G401 (cell line): Measurements from ENCODE around the gene CCNG1. TPM values are rescaled to one million over a fixed set of nuclear protein-coding genes. Genes with fewer than 3 reads are reported as not detected.
"Not testable (repeated sequence)": the region's sequence is repeated elsewhere in the genome, so short reads cannot be mapped to it uniquely, and the experiment has no call there.

Experiments used
- DNase-seq: peaks from one replicate; pipeline ENCODE4 v3.0.0-alpha.2; 2015; ENCODE audit warnings: low spot score
- in situ Hi-C: cut with HindIII; loops from 2 replicates; pipeline ENCODE4 v1.10.0; 2016; ENCODE audit warnings: low sequenced_read_pairs, mixed read lengths
- total RNA-seq: library from RNA; depleted of rRNA; stranded (reverse); fragments of >200 nt; shearing (Covaris generic); gene quantifications from 2 replicates; pipeline ENCODE4 v1.2.3, GENCODE V29; 2014

The CCNG1 gene
- total RNA-seq, 1 experiment from 2014 or later, result 554 TPM

- in situ Hi-C loops, result no loop called here
- no peak for DNase-seq
These were observed 435 bp upstream of the CCNG1 start for GRCh38 chr5:163437011-163437308.

DNA sequence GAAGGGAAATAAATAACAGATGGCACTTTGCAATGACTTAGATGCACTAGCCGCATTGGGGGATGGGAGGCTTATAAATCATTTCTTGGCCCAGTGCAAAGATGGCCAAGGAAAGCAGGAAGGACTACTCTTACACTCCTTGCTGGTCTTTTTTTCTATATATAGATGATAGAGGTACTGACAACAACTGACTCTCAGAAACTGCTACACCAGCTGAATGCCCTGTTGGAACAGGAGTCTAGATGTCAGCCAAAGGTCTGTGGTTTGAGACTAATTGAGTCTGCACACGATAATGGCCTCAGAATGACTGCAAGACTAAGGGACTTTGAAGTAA lies 1.7 kb downstream of the CCNG1 start:
- in situ Hi-C loops, result no loop called here
- peak; percentile 33 for DNase-seq

DNA sequence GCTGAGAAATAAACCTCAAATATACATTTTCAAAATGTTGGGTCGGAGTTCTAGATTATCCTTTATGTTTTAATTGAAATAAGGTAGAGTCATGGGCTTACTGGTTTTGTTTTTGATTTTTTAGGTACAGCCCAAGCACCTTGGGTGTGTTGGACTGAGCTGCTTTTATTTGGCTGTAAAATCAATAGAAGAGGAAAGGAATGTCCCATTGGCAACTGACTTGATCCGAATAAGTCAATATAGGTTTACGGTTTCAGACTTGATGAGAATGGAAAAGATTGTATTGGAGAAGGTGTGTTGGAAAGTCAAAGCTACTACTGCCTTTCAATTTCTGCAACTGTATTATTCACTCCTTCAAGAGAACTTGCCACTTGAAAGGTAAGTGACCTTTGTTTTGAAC lies 3.6 kb downstream of the CCNG1 start:
- no peak for DNase-seq
- in situ Hi-C loops, result no loop called here

DNA sequence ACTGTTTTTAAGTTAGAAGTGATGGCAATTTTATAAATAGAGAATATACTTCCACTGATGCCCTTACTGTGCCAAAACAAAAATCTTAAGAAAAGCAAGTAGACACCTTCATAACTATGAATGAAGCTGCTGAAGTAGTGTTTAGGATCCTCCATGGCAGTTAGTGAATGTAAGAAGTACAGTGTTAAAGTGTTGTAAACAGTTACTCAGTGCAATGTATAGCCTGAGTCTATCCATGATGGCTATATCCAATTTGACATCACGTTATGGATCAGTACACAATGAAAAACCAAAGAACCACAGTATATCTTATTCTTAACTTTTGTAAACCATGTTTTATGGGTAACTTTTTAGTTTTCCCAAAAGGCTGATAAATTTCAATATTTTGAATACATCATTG lies 7.1 kb downstream of the CCNG1 start:
- in situ Hi-C loops, result no loop called here
- no peak for DNase-seq

- no peak for DNase-seq
- in situ Hi-C loops, result no loop called here
These were observed 8.0 kb downstream of the CCNG1 start for GRCh38 chr5:163445345-163445744.

- no peak for DNase-seq
- in situ Hi-C loops, result no loop called here
These were observed 9.8 kb downstream of the CCNG1 start for GRCh38 chr5:163447191-163447590.

DNA sequence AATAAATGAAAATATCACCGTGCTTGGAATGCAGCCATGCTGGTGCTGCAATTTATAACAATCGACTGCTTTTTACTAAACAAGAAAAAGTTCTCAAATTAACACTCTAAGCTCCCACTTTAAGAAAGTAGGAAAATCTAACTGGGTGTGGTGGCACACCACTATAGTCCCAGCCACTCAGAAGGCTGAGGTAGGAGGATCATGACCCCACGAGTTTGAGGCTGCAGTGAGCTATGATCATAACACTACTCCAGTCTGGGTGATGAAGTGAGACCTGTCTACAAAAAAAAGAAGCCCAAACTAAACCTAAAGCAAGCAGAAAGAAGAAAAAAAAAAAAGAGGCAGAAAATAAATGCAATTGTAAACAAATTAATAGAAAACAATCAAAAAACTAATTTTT lies 10.5 kb downstream of the CCNG1 start:
- in situ Hi-C loops, result no loop called here
- DNase-seq, result no peak

- no peak for DNase-seq
- in situ Hi-C loops, result no loop called here
These were observed 11.1 kb downstream of the CCNG1 start for GRCh38 chr5:163448491-163448890.

DNA sequence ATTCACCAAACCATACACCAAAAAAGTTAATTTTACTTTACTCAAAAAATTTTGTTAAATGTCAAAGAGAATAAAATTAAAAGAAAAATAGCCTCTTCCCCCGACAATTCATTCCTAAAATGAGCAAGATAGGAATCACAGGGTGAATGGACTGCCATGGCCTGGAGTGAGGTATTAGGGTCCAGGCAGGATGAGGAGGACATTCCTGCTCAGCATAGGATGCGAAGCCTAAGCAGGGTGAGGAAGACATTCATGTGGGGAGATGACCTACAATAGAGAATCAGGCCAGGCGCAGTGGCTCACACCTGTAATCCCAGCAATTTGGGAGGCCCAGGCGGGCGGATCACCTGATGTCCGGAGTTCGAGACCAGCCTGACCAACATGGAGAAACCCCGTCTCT lies 14.1 kb downstream of the CCNG1 start:
- in situ Hi-C loops, result no loop called here
- no peak for DNase-seq

DNA sequence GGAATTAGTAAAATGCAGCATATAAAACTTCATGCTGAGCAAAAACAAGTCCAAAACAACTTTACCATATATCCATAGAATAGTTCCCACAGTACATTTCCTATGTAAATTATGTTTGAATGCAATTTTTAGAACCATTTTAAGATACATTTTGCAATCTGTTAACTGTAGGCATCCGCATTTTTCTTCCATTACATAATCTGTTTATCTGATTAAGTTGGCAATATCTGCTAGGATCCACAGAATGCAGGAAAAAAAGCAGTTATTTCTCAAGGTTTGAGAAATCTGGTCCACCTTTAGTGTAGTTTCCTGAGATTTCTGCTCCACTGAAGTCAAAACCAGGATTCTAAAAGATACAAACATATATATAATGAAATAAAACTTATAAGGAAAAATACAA lies 16.3 kb downstream of the CCNG1 start:
- DNase-seq, result no peak
- in situ Hi-C loops, result no loop called here

GRCh38 chr5:163455406-163455805 lies 18.0 kb downstream of the CCNG1 start:
- DNase-seq, in situ Hi-C loops: not testable (repeated sequence)

GRCh38 chr5:163456029-163456589 lies 18.7 kb downstream of the CCNG1 start:
- in situ Hi-C loops, result no loop called here

DNA sequence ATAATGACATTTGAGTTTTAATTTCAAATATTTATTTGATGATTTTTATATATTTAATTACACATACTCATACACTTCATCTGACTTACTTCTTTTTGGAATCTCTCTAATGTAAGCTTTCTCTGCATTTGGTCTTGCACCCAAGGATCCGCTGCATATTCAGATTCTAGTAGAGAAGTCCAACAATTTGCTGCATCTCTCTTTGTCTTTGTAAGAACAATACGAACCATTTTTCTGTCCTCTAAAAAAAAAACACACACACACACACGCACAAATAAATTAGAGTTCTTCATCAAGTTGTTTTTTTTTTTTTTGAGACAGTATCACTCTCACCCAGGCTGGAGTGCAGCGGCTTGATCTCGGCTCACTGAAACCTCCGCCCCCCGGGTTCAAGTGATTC lies 19.4 kb downstream of the CCNG1 start:
- DNase-seq, result no peak
- in situ Hi-C loops, result no loop called here

More at GRCh38 chr5:163456029-163456589, 18.7 kb downstream of the CCNG1 start:
- DNase-seq, result no peak

DNA sequence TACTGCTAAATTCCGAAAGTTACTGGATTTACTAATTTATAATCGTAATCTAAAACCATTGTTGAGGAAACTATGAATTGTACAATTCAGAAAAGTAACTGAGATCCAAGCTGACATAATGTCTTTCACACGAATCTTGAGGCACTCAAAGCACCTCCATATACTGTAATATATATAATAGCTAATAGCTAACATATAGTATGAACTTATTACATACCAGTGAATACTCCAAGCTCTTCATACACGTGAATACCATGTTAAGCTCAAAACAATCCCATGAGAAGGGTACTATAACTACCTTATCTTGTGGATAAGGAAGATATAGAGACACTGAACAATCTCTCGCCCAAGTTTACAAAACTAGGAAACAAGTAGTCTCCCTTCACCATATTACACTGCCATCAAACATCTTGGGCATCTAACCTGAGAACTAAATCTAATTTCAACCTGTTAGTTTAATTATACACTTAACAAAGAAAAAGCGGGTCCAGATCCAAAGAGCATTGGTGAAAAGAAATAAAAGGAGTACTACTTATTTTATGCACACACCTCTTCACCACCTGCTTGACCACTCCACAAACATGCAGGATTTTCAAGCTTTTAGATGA lies 21.5 kb downstream of the CCNG1 start:
- DNase-seq, result peak; percentile 11
- in situ Hi-C loops, result no loop called here

DNA sequence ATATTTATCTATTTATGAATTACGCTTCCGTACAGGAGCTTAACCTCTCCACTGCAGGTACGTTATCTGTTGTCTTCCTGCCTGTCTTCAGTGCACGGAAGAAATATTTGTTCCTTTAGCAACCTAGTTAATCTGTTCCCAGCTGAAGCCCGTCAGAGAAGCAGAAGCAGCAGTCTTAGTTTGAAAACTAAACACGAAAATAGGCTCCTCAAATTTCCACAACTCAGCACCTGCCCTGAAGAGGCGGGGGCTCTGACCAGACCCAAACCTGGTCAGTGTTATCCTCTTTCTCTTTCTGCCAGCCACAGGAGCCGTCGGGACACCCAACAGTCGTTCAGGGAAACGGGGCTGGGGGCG lies 22.0 kb downstream of the CCNG1 start:
- DNase-seq, result no peak
- in situ Hi-C loops, result no loop called here

GRCh38 chr5:163459819-163460561 lies 22.6 kb downstream of the CCNG1 start, which contains the start of gene NUDCD2:
Gene NUDCD2, minus strand, starts transcription at chr5:163460102. Its CDS starts 52 bp downstream, at chr5:163460050.
- in situ Hi-C loops, result no loop called here
- DNase-seq, result peak; percentile 99

- DNase-seq, result peak; percentile 53
- in situ Hi-C loops, result no loop called here
These were observed 23.3 kb downstream of the CCNG1 start, which contains the start of gene HMMR for GRCh38 chr5:163460562-163461171. Gene HMMR, plus strand, starts transcription at chr5:163460632. Its CDS starts 61 bp downstream, at chr5:163460693.

DNA sequence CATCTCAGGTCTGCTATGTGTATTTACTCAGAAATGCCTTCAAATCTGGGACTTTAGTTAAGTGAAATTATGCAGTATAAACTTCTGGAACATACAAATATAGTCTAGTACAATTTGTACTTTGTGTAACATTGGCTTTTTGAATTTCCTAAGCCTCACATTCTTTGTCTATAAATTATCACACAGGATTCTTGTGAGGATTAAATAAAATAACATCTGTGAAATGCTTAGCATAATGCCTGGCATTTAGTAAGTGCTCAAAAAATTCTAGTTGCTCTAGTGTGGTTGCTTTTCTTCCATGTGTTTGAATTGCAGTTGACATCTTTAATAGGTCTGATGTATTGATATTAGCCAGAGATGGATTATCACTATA lies 25.7 kb downstream of the CCNG1 start:
- in situ Hi-C loops, result no loop called here
- DNase-seq, result no peak

DNA sequence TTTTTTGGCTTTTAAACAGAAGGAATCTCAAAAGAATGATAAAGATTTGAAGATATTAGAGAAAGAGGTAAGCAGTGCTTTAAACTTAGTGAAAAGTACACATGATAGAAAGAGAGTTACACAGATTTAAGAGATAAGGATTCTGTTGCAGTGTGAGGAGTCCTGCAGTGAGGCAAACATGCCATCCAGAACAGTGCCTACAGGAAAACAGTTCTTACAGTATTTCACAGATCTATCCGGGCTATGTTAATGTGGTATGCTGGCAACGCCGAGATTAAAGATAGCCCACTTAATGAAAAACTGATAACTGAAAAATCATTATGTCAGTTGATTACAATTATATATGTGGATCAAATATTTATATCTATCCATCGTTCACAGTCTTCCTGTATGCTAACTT lies 30.3 kb downstream of the CCNG1 start:
- in situ Hi-C loops, result no loop called here
- no peak for DNase-seq

- in situ Hi-C loops, result no loop called here
- DNase-seq, result peak; percentile 11
These were observed 36.3 kb downstream of the CCNG1 start for GRCh38 chr5:163473635-163474243.
